Adipose tissue (tissue), 3 donors: ENCODE data around the gene FXYD7. TPM values are rescaled to one million over a fixed set of nuclear protein-coding genes. Genes with fewer than 3 reads are reported as not detected.
"Not testable (repeated sequence)": the region's sequence is repeated elsewhere in the genome, so short reads cannot be mapped to it uniquely, and the experiment has no call there.

Experiments
- H3K27ac ChIP-seq: one replicate; pipeline ENCODE4 v1.5.1; 2013; ENCODE audit warnings: low read depth, low read length
- WGBS, 3 donors: extraction: QIAGEN DNeasy Blood & Tissue Kit; methylation state at CpG; one replicate each; pipeline ENCODE4 v1.1.7; 2013; 5-methylcytosine and 5-hydroxymethylcytosine counted together
- polyA plus RNA-seq, 3 donors: library from polyadenylated mRNA; stranded (reverse); fragments of 200-250 nt; gene quantifications; one replicate each; pipeline ENCODE4 v1.2.3, GENCODE V29; 2013
- donor health status: healthy with polysubstance abuse.
- donor health status: Bipolar disorder and iron deficiency.
- donor health status: healthy.

The FXYD7 gene
- 1 to 10 TPM in 1 of 3 donors, under 1 TPM in 2; 0.12 to 2.4 (median 0.45) TPM for polyA plus RNA-seq

GRCh38 chr19:35143231-35143715 is at the start of gene FXYD7:
TSS of gene FXYD7 (plus strand) at chr19:35143255. CDS start at chr19:35143334, 79 bp downstream.
- no peak within 1 kb of the TSS for H3K27ac ChIP-seq
- 11 to 24% (median 19%) methylated on average over 12 to 31 of the region's 31 CpGs for WGBS, 3 donors

GRCh38 chr19:35093430-35093829 is 49.6 kb upstream of the FXYD7 start:
- H3K27ac ChIP-seq, result no peak overlapping the region
- 83 to 95% (median 94%) methylated on average over 5 of the region's 5 CpGs for WGBS, 3 donors

- H3K27ac ChIP-seq, result no peak overlapping the region
- 85 to 88% (median 85%) methylated on average over 10 to 11 of the region's 11 CpGs for WGBS, 3 donors
Measured at GRCh38 chr19:35093941-35094647, 49.0 kb upstream of the FXYD7 start.

GRCh38 chr19:35094656-35095055 is 48.4 kb upstream of the FXYD7 start:
- H3K27ac ChIP-seq, result no peak overlapping the region
- 90 to 93% (median 92%) methylated on average over 4 of the region's 4 CpGs for WGBS, 3 donors

- WGBS, 3 donors, result 71 to 77% (median 73%) methylated on average over 8 of the region's 8 CpGs
Measured at GRCh38 chr19:35095667-35096368, 47.2 kb upstream of the FXYD7 start.

GRCh38 chr19:35098413-35099049 is 44.5 kb upstream of the FXYD7 start:
- H3K27ac ChIP-seq, result no peak overlapping the region
- 48 to 83% (median 80%) methylated on average over 26 to 29 of the region's 29 CpGs for WGBS, 3 donors

More at GRCh38 chr19:35095667-35096368, 47.2 kb upstream of the FXYD7 start:
- H3K27ac ChIP-seq, result no peak overlapping the region

GRCh38 chr19:35099155-35099896 is 43.7 kb upstream of the FXYD7 start:
- WGBS, 3 donors, result 85 to 90% (median 87%) methylated on average over 21 of the region's 21 CpGs
- H3K27ac ChIP-seq, result no peak overlapping the region

- no peak overlapping the region for H3K27ac ChIP-seq
- 91 to 95% (median 94%) methylated on average over 13 of the region's 13 CpGs for WGBS, 3 donors
Measured at GRCh38 chr19:35099897-35100275, 43.2 kb upstream of the FXYD7 start.

- WGBS, 3 donors, result 78 to 85% (median 79%) methylated on average over 16 of the region's 16 CpGs
- H3K27ac ChIP-seq, result no peak overlapping the region
Measured at GRCh38 chr19:35100588-35101533, 42.2 kb upstream of the FXYD7 start.

- not testable (repeated sequence) for H3K27ac ChIP-seq
- WGBS, 3 donors, result 91 to 97% (median 95%) methylated on average over 10 of the region's 10 CpGs
Measured at GRCh38 chr19:35101949-35102348, 41.1 kb upstream of the FXYD7 start.

- not testable (repeated sequence) for H3K27ac ChIP-seq
- WGBS, 3 donors, result 75 to 81% (median 76%) methylated on average over 10 of the region's 10 CpGs
Measured at GRCh38 chr19:35103614-35104013, 39.4 kb upstream of the FXYD7 start.

GRCh38 chr19:35104361-35104760 is 38.7 kb upstream of the FXYD7 start:
- WGBS, 3 donors, result 90 to 94% (median 93%) methylated on average over 5 to 11 of the region's 11 CpGs
- no peak overlapping the region for H3K27ac ChIP-seq

GRCh38 chr19:35105047-35105410 is 38.0 kb upstream of the FXYD7 start:
- 94 to 100% (median 96%) methylated on average over 6 of the region's 6 CpGs for WGBS, 3 donors
- H3K27ac ChIP-seq, result no peak overlapping the region

GRCh38 chr19:35105411-35106290 is 37.4 kb upstream of the FXYD7 start:
- no peak overlapping the region for H3K27ac ChIP-seq
- 82 to 88% (median 85%) methylated on average over 30 of the region's 30 CpGs for WGBS, 3 donors

GRCh38 chr19:35106291-35106583 is 36.8 kb upstream of the FXYD7 start:
- no peak overlapping the region for H3K27ac ChIP-seq
- 87 to 96% (median 93%) methylated on average over 9 of the region's 9 CpGs for WGBS, 3 donors

- H3K27ac ChIP-seq, result no peak overlapping the region
- WGBS, 3 donors, result 47 to 97% (median 49%) methylated on average over 1 to 2 of the region's 2 CpGs
Measured at GRCh38 chr19:35106898-35107541, 36.0 kb upstream of the FXYD7 start.
